Measurements from ENCODE around the gene OPN1LW. TPM values are rescaled to one million over a fixed set of nuclear protein-coding genes. Genes with fewer than 3 reads are reported as not detected.

The OPN1LW gene
- total and polyA plus RNA-seq, 2 of the 8 experiments (the other 6 are each of a cell fraction or from before 2014, with no cell fraction given): not detected

DNA sequence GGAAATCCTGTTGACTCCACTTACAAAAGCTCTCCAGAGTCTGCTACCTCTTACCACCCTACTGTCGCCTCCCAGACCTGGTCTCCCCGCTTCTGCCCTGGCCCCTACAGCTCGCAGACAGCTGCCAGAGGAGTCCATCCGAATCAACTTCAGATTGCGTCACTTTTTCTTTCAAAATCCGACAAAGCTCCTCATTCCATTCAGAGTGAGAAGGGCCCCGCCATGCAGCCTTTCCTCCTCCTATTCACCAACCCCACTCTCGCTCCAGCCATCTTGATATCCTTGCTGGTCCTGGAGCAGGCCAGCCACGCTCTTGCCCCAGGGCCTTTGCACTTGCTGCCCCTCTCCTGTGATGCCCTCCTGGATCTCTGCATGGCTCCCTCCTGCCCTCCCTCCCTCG is 5.2 kb upstream of the OPN1LW start:
- Histone ChIP-seq H2BK15ac (ENCODE audit: low read length) (no peak overlapping the region), H3K79me2 (ENCODE audit: control insufficient read depth in 1 of 2, insufficient read depth in 2 of 2, low read length in 2 of 2) (no peaks in the 10 kb centered on the region), H3K27ac (ENCODE audit: low read depth, low read length) (no peak overlapping the region), H3K9ac (replicated peaks in 1 of 4; ENCODE audit: extremely low read depth in 1 of 4, low read depth in 3 of 4, low read length in 3 of 4) (no peak overlapping the region), H2BK20ac (ENCODE audit: low read length) (no peak overlapping the region), H2BK120ac (replicated peaks; ENCODE audit: low read depth, low read length) (no peak overlapping the region), H2BK12ac (ENCODE audit: low read depth, low read length) (no peak overlapping the region), H3K23ac (ENCODE audit: insufficient read length) (no peak overlapping the region), H3K4me2 (ENCODE audit: insufficient read depth in 1 of 2, low read depth in 2 of 2, low read length in 2 of 2) (no peak overlapping the region), H3K18ac (ENCODE audit: extremely low read depth, low read length) (no peak overlapping the region), H3K79me1 (ENCODE audit: low read depth, low read length) (no peaks in the 10 kb centered on the region), H4K20me1 (replicated peaks in 1 of 2; ENCODE audit: control insufficient read depth in 1 of 2, insufficient read depth in 2 of 2, low read length in 2 of 2) (no peaks in the 10 kb centered on the region), H3K23me2 (ENCODE audit: low read depth, low read length) (no peaks in the 10 kb centered on the region), H3K4ac (replicated peaks; ENCODE audit: insufficient read length, low read depth, low read length) (no peak overlapping the region), H2AK5ac (ENCODE audit: low read depth, low read length) (no peak overlapping the region), H4K8ac (ENCODE audit: extremely low read depth, insufficient read depth, low read length) (no peak overlapping the region), H2AFZ (ENCODE audit: low read length) (no peak overlapping the region), H4K5ac (ENCODE audit: insufficient read length, low read depth, low read length) (no peak overlapping the region), H3K36me3 (ENCODE audit: control insufficient read depth in 2 of 4, insufficient read depth in 4 of 4, low read length in 3 of 4) (no peaks in the 10 kb centered on the region), H4K91ac (replicated peaks; ENCODE audit: insufficient read length, low read length) (no peak overlapping the region), H3K4me3 (ENCODE audit: extremely low read depth in 1 of 4, insufficient read depth in 2 of 4, low read depth in 3 of 4, low read length in 4 of 4) (no peak overlapping the region), H2BK5ac (ENCODE audit: low read depth, low read length) (no peak overlapping the region), H3K56ac (replicated peaks; ENCODE audit: insufficient read length, low read depth, low read length) (no peak overlapping the region), H3K9me3 (ENCODE audit: insufficient read depth in 2 of 2, low read depth in 1 of 2, low read length in 1 of 2) (no peaks in the 10 kb centered on the region), H3K14ac (ENCODE audit: insufficient read length) (no peak overlapping the region), H3K27me3 (replicated peaks in 1 of 4; ENCODE audit: control insufficient read depth in 3 of 4, extremely low read depth in 1 of 4, insufficient read depth in 3 of 4, low read length in 3 of 4) (no peaks in the 10 kb centered on the region), H3K4me1 (replicated peaks in 1 of 4; ENCODE audit: control insufficient read depth in 3 of 4, insufficient read depth in 4 of 4, low read length in 3 of 4) (no peaks in the 10 kb centered on the region)
- TF ChIP-seq MAFK (IDR thresholded peaks at IDR 0.05; ENCODE audit: low read depth, low read length) (no peak), FOSL1 (IDR thresholded peaks at IDR 0.05; ENCODE audit: insufficient read depth, low read depth, low read length) (no peak), SP4 (IDR thresholded peaks at IDR 0.05; ENCODE audit: low read length) (no peak), TBP (IDR thresholded peaks at IDR 0.05; ENCODE audit: low read depth, low read length) (no peak), JUN (IDR thresholded peaks at IDR 0.05; ENCODE audit: low read depth, low read length) (no peak), TAF7 (optimal IDR thresholded peaks at IDR 0.05; ENCODE audit: borderline replicate concordance, low read depth, low read length) (no peak), BCL11A (IDR thresholded peaks at IDR 0.05; ENCODE audit: low read depth in 2 of 2, low read length in 2 of 2) (no peak), SIRT6 (IDR thresholded peaks at IDR 0.05; ENCODE audit: low read length) (no peak)
- ChIA-PET POLR2A (ENCODE audit: partially characterized antibody) (no interaction called here), CTCF (ENCODE audit: partially characterized antibody) (no interaction called here)
- 94% methylated on average over 9 of the region's 10 CpGs; no CpG with 5 or more reads in 1 of the 2 experiments for WGBS, 2 experiments (ENCODE audit: extremely low coverage in 1 of 2, insufficient coverage in 1 of 2, insufficient read length in 1 of 2, insufficient replicate concordance in 2 of 2, low coverage in 1 of 2, low lambda C conversion rate in 2 of 2, missing lambda C conversion rate in 1 of 2)
- no peak for DNase-seq (ENCODE audit: low read depth in 1 of 2, low spot score in 2 of 2)
- FAIRE-seq: no peak

All from H1 (cell line).